ENCODE results near the gene CNTNAP2.

GRCh38 chr7:146370171-146370570 lies 253.6 kb downstream of the CNTNAP2 start:
- no peak for TF ChIP-seq TAF1 (IDR thresholded peaks at IDR 0.05; ENCODE audit: low read depth, low read length)
- no peak for TF ChIP-seq POLR2A (IDR thresholded peaks at IDR 0.05; ENCODE audit: low read depth, low read length)
- TF ChIP-seq SPI1 (IDR thresholded peaks at IDR 0.05; ENCODE audit: low read depth, low read length) = no peak
- TF ChIP-seq POLR2AphosphoS5 (IDR thresholded peaks at IDR 0.05; ENCODE audit: low read depth, low read length) = no peak
- no peak for TF ChIP-seq PAX5 (IDR thresholded peaks at IDR 0.05; ENCODE audit: insufficient read depth, low read length, severe bottlenecking)
